HG03095 (cell line): Measurements from ENCODE around the gene C14orf93.

Experiments
- ATAC-seq: cut with Tn5 transposase; IDR thresholded peaks from one replicate; pipeline ENCODE4 v1.9.1; 2021; ENCODE audit warnings: moderate library complexity; ENCODE audit not compliant: unreplicated experiment

C14orf93 gene

DNA sequence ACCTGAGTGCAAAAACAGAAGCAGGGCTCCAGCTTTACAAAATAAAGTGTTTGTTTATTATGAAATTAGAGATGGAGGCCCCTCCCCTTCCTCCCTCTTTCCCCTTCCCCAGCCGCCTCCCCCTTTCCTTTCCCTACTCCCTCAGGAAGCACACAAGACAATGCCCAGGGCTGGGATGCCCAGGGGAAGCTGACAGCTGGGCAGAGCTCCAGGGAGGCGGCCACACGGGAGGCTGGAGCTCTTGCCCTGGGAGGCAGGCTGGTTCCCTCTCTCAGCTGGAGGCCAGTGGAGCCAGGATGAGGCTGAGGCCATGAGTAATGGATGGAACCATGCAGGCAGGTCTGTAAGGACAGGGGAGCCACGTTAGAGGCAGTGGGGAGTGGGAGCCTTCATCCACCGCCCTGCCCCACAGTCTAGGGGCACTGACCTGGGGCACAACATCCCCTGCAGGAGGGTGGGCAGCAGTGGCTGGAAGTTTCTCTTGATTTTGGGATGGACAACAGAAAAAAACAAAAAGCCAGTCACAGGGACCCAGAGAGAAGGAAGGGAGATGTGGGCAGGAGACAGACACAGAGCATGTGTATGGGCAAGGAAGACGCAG is 37.2 kb upstream of the C14orf93 start:
- ATAC-seq = no peak

DNA sequence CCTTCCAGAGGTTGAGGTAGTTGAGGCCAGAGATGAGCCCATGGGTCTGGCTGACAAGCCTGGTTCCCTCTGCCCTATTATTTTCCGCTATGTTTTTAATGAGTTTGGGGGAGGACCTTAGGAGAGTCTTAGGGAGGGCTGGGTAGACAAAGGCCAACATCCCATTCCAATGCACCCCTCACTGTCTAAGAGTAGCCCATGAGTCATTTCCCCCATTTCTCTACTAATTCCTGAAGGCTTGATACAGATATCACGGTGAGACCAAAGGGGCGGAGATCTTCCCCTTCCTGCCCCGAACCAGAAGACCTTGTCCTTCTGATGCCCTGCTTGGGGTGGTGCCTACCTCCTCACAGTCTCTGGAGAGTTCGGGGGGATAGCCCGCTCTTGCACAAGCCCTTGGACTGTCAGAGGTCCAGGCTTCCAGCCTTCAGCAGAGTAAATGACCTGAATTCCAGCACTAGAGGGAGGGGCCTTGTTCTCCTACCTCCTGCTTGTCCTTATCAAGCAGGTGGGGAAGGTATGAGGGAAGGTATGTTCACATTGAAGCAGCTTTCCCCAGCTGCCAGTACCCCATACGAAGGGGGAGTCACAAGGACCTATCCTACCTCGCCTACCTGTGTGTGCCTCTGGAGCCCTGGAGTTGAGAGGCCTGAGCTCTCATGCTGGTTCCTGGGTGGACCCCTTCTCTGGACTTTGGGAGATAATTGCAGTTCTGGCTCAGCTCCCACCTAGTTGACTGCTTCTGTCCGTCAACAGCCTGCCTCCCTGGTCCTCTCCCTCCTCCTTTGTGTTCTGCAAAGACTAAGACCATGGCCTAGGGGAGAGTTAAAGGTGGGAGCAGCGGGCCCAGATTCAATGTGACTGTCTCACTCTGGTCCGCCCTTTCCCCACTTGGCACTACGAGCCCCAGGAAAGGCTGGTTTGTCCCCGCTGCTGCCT is 35.7 kb upstream of the C14orf93 start:
- ATAC-seq = no peak

DNA sequence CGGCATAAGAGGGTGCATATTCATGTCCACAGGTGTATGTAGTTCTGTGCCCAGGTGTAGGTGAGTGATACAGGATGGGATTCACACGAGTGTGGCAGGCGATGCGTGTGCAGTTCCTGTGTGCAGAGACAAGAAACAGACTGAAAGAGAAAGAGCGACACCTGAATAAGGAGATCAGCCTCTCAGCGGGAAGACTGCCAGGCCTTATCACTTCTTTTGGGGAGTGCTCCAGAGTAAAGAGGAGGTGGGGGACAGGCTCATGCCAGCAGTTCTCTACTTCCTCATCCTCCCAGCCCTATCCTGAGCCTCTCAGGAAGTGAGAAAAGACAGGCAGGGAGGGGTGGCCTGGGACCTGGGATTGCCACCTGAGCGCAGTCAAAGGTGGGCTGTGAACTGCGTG is 34.9 kb upstream of the C14orf93 start:
- no peak for ATAC-seq

DNA sequence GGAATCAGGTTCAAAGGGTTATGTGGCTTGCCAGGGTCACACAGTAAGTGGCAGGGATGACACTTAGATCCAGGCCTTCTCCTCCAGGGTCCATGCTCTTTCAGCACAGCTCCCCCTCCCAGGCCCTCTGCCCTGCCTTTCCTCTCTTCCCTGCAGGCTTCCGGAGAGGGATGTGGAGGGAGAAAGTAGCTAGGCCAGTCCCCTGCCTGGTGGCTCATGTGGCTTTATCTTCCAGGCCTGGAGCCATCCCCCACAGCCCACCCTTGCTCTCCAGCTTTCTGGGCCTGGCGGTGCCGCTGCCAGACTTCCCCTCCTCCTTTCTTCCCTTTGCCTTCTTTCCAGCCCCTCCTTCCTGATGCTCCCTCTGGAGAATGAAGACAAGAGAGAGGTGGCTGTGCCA is 33.8 kb upstream of the C14orf93 start:
- ATAC-seq = no peak

DNA sequence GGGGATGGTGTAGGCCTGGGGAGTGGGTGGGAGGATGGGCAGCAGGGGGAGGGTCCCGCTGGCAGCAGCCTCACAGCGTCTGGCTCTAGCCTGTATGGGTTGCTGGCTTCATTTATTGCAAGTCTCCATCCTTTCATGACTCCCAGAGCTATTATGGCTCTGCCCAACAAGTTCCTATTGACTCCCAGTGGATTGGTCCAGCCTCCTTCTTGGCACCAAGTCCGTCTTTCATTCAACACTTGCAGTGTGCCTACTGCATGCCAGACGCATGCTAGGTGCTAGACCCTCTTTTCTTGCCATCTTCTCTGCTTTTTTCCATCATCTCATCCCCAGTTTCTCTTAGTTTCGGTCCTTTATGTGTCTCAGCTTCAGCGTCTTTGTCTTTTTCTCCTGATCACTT is 33.2 kb upstream of the C14orf93 start:
- ATAC-seq = no peak

DNA sequence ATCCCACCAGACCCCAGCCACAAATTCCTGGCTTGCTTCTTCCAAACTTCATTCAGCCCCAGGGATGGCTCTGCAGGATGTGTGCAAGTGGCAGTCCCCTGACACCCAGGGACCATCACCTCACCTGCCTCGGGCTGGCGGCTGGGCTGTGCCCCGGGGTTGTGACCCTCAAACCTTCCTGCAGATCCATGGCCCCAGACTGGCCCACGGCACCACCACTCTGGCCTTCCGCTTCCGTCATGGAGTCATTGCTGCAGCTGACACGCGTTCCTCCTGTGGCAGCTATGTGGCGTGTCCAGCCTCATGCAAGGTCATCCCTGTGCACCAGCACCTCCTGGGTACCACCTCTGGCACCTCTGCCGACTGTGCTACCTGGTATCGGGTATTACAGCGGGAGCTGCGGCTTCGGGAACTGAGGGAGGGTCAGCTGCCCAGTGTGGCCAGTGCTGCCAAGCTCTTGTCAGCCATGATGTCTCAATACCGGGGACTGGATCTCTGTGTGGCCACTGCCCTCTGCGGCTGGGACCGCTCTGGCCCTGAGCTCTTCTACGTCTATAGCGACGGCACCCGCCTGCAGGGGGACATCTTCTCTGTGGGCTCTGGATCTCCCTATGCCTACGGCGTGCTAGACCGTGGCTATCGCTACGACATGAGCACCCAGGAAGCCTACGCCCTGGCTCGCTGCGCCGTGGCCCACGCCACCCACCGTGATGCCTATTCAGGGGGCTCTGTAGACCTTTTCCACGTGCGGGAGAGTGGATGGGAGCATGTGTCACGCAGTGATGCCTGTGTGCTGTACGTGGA is 32.4 kb upstream of the C14orf93 start, which contains the start of gene PSMB11:
Gene PSMB11, plus strand, starts transcription at position 51 of the 804 bp plus-strand sequence. Its CDS starts 14 bp downstream, at position 65.
- ATAC-seq = no peak

DNA sequence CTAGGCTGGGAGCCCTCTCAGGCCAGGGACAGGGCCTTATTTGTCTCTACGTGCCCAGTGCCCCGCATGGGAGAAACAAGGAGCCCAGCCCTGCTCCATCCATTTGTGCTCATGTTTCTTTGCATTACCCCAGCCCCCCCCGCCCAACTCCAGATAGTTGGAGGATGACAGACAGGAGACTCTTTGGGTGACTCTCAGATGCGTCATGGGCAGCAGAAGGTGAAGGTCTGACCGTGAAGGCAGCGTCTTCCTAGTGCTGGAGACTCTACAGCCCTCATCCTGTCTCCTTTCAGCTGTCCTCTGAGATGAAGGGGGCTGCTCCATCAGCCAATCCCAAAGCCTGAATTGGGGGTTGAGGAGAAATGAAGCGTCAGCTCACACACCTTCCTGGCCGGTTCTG is 31.8 kb upstream of the C14orf93 start:
- no peak for ATAC-seq

DNA sequence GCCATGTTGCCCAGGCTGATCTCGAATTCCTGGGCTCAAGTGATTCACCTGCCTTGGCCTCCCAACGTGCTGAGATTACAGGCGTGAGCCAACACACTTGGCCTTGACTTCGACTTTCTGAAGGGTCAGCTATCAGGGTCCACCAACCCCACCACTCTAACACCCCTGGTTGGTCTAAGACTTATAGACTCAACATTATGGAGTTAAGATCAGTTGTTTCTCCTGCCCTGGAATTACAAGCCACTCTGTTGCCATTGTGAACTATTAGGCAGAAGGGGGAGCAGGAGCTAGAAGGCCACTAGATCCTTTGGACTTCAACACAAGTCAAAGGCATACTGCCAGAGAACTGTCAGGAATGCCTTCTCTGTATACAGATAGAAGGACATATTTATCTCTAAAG is 30.2 kb upstream of the C14orf93 start:
- ATAC-seq = no peak

DNA sequence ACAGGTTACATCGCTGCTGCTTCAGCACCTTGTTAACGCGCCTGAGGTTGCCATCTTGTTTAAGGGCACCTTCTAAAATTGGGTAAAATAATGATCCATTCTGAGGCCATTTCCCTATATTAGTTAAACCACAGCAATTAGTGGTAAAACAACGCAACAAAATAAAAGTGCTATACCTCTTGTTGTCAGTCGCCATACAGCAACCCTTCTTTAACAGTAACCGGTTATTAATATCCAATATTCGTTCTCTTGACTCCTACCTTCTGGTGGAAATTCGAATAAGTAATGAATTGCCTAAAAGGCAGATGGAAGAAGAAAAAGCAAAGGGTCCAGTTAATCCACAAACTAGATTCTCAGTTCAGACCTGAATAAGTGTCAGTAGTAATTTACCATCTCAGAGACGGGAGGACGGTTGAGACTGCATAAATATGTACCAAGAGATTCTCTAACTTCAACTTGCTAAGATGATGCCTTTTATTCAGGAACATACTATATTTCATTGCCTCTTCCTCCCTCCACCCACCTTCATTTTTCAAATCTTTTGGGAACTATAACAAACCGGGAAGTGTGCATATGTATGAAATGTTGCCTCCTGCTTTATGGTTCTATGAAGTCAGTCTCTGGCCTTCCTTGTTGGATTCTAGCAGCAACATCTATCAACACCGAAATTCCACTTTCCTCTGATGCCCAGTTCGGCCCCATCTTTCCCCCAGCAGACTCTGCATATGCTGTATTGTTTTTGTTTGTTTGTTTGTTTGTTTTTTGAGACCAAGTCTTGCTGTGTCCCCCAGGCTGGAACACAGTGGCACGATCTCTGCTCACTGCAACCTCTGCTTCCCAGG is 25.6 kb upstream of the C14orf93 start:
- ATAC-seq = no peak

DNA sequence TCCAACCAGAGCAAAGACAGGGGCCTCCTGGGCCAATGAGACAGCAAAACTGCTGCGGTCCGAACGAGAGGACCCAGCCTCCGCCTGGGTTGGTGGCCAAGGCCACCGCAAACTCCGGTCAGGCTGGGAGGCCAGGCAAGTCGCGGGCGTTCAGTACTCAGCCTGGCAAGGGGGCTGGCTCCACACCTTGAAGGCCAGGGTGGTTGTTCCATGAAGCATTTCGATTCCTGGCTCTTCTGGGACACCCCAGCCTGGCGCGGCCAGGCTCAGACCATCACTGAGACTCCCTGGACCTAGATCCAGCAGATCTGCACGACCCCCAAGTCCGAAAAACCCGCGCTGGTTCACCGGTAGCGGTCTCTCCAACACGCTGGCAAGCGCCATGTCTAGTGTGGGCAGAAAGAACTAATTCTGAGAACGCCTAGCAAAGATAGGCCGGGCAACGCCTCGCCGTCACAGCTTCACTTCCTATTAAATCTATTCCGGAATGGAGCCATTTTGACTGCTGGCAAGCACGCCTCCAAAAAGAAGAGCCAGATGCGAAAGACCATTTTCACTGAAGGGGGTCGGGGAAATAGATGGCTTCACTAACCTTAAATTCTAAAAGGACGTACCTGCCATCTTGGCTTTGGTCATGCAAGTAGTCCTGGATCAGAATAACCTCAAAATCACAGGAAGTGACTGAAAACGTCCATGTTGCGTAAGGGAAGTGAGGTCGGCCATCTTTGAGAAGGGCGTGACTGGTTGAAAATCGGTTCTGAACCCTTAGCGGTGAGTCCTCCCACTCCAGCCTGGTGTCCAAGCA is 24.8 kb upstream of the C14orf93 start, which contains the start of gene PSMB5:
Gene PSMB5, minus strand, starts transcription at position 403 of the 805 bp plus-strand sequence. Its CDS starts 19 bp downstream, at position 384.
- peak; percentile 87 for ATAC-seq

DNA sequence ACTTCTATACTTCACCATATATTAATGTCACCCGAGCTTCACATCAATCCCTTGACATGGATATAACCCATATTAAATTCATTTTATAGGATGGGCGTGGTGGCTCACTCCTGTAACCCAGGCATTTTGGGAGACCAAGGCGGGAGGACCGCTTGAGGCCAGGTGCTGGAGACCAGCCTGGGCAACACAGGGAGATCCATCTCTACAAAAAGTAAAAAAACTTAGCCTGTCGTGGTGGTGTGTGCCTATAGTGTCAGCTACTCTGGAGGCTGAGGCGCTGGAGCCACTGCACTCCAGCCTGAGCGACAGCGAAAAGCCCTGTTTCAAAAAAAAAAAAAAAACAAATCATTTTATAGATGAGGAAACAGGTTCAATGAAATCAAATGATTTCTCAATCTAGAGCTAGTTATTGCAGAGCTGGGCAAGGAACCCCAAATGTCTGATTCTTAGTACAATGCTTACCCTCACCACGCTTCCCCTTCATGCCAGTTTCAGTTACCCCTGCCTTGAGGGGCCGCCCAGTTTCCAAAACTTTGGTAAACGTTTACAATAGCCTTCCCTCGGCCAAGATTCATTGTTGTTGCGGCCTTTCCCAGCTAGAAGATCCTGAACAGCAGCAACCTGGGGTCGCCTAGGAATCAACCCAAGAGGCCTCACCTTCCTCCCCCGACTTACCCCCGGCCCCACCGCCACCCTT is 24.0 kb upstream of the C14orf93 start:
- no peak for ATAC-seq

DNA sequence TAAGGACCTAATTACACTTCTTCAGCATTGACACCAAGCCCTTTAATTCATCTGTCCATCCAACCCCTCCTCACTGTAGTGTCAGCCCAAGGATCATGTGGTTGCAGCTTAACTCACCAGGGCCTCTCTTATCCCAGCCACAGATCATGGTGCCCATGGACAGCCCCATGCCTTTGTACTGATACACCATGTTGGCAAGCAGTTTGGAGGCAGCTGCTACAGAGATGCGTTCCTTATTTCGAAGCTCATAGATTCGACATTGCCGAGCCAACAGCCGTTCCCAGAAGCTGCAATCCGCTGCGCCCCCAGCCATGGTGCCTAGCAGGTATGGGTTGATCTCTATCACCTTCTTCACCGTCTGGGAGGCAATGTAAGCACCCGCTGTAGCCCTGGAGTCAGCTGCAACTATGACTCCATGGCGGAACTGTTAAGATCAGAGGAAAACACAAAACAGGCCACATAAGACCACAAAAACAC is 23.3 kb upstream of the C14orf93 start:
- no peak for ATAC-seq

DNA sequence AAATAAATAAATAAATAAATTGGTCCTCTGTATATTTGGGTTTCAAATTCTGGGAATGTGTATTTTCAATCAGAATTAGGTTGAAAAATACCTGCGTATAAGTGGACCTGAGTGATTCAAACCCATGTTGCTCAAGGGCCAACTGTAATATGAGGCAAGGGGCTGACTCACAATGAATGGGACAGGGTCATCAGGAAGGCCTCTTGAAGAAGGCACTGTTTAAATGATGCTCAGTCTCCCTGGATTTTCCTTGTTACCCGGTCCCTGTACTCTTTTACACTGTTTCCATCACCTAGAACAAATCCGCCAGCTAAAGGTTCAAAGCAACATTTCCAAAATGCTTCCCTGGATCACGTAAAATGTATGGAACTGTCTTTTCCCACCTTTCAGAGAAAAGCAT is 21.0 kb upstream of the C14orf93 start:
- no peak for ATAC-seq

DNA sequence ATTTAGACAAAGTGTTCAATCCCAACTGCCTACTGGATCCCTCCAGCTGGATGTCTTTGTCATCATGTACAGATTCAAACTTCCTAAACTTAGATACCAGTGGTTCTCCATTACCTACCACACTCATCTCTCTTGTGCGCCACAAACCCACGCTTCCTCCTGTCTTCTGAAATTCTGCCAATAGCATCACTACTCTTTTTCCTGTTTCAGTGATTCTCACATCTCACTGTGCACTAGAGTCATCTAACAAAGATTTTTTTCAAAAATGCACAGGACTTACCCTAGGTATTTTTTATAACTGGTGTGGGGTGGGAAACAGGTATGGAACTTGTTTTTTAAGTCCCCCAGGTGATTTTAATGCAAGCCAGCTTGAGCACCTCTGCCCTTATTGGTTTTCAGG is 18.9 kb upstream of the C14orf93 start:
- ATAC-seq = no peak

DNA sequence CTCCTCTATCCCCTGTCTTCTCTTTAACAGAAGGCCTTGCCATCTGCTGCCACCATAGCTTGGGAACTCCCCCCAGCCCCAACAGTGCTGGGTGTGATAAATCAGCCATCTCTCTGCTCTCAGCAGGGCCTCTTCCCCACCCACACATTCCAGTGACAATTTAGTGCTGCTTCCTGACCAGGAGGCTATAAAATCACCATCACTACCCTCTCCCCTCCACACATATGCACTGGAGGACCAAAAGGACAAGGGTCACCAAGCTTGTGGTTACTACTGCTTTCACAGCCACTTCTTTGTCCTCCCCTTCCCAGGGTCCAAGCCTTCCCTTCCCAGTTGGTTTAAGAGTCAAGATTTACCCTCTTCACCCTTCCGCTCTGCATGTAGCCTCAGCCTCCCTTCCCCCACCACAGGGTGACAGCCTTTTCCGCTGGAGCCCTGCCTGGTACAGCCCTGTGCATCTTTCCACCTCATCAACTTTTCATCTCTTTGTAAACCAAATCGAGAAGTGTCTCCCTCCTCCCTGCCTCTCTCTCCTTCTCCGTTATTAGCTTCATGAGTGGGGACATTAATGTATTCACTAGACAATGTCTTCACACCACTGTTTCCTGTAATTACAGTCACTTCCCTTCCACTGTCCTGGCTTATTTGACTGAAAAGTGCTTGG is 15.3 kb upstream of the C14orf93 start:
- ATAC-seq = no peak

DNA sequence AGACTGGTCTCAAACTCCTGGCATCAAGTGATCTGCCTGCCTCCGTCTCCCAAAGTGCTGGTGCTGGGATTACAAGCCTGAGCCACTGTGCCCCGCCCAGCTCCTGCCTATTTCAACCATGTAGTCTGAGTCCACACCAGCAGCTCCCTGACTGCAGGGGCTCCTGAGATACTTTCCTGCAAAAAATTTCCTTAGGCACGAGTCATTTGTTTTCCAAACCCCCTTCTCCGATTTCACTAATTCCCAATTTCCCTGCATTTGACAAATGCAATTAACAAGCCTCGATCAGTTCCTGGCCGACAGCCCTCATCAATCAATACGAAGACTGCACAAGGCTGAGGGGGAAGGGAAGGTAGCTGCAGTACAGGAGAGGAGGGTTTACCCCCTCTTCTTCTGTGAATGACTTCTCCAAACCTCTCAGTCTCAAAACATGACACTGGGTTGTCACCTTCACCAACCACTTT is 14.7 kb upstream of the C14orf93 start:
- ATAC-seq = no peak

DNA sequence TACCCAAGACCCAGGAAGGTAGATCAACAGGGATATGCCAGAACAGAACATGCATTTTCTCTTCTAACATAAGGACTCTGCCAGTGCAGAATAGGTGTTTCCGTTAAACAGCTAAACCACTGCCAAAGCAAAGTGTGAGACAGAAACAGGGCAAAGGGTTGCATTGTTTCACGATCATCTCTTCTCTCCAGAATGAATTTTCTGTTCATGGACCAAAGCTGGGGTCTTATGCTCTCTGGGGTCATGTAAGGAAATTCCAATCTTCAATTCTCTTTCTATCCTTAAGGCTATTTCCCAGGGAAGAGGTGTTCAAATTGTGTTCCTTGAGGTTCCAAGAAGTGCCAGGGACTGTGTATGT is 13.8 kb upstream of the C14orf93 start:
- ATAC-seq = no peak

DNA sequence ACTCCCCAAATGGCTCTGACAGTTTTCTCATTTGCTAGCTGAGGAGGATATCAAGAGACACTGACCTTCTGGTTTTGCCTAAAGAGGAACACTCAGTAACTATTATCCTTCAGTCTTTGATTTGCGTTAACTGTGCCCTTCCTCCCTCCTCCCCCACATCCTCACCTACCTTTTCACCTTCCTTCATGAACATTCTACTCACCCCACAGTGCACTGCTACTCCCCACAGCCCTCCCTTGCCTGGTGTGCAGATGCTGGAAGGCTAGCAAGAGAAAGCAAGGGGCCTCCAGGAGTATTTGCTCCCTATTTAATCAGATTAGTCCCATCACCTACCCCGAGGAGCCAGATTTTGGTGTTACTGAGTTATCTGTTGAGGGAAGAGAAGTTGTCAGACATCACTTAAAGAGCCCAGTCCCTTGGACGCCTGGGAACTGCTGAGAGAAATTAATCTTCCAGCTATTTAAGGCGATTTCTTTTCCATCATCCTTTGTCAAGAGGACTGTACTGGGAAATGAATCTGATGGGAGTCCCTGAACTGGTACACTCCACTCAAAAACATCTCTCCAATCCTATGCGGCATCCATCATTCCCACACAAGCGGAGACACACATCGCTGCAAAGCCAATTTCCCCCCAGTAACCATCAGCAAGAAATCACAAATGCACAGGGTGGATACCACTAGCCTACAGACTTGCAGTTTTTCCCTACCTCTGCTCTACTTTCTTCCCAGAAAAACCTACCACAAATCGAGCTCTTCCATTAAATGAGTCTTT is 13.3 kb upstream of the C14orf93 start:
- ATAC-seq = no peak
